Uterus (tissue), 4 donors: ENCODE data around the gene TSFM. TPM values are rescaled to one million over a fixed set of nuclear protein-coding genes. Genes with fewer than 3 reads are reported as not detected.

Source experiments
- DNase-seq, 2 donors: peaks; one replicate each; pipeline ENCODE4 v3.0.0-alpha.2; 2019 to 2020
- H3K27ac ChIP-seq, 2 donors: fragments of 200-600 bp; sonication (generic); 1 replicate in 1 of 2; 2 replicates in 1 of 2; pipeline ENCODE4 v1.5.1; 2016 to 2018
- H3K27me3 ChIP-seq, 2 donors: fragments of 200-600 bp; sonication (generic); one replicate each; pipeline ENCODE4 v1.5.1; 2018 to 2019; ENCODE audit warnings: control low read depth in 1 of 2
- H3K36me3 ChIP-seq, 2 donors: fragments of 200-600 bp; sonication (generic); one replicate each; pipeline ENCODE4 v1.5.1; 2019; ENCODE audit warnings: control low read depth in 1 of 2
- H3K4me1 ChIP-seq, 2 donors: fragments of 200-600 bp; sonication (generic); one replicate each; pipeline ENCODE4 v1.5.1; 2018 to 2019; ENCODE audit warnings: control low read depth in 1 of 2
- H3K4me3 ChIP-seq, 2 donors: fragments of 200-600 bp; sonication (generic); 1 replicate in 1 of 2; 2 replicates in 1 of 2; pipeline ENCODE4 v1.5.1; 2018 to 2019; ENCODE audit warnings: mild to moderate bottlenecking in 1 of 2
- H3K9me3 ChIP-seq, 2 donors: fragments of 200-600 bp; sonication (generic); one replicate each; pipeline ENCODE4 v1.5.1; 2019; ENCODE audit warnings: control low read depth in 1 of 2
- POLR2A ChIP-seq, 2 donors: fragments of 450-650 bp; IDR thresholded peaks; one replicate each; pipeline ENCODE4 v1.6.1; 2016; ENCODE audit warnings: antibody characterized with exemption in 2 of 2, mild to moderate bottlenecking in 1 of 2, moderate library complexity in 1 of 2
- intact Hi-C: fragments of 100-400 bp; cut with DNase I; formaldehyde crosslinking; loops from one replicate; pipeline ENCODE4 v1.15.1; 2023; ENCODE audit warnings: low total_unique reads
- microRNA counts, 2 donors: library from miRNA; unstranded; fragments of <30 nt; microRNA quantifications; one replicate each; lab custom pipeline; 2016 to 2017
- microRNA-seq: library from miRNA; unstranded; fragments of <30 nt; microRNA quantifications from one replicate; pipeline ENCODE4, GENCODE V29; 2016; ENCODE audit warnings: borderline microRNAs expressed, borderline replicate concordance
- small RNA-seq: library from RNA; depleted of rRNA; stranded (forward); fragments of <200 nt; gene quantifications from one replicate; pipeline ENCODE3, GENCODE V24; 2016
- total RNA-seq, 4 donors: library from RNA; depleted of rRNA in 3 of 4; stranded (reverse); fragments of >200 nt in 3 of 4; gene quantifications; one replicate each; pipeline versions ENCODE4 v1.1.0 to v1.2.4, GENCODE V29; 2014 to 2023
- TF ChIP-seq, protein P1 (sequence below), 4 experiments: fragments of 200-600 bp in 2 of 4; fragments of 450-650 bp in 2 of 4; sonication (generic) in 2 of 4; IDR thresholded peaks; one replicate each; pipeline ENCODE4 v1.5.1; 2016 to 2019; ENCODE audit warnings: antibody characterized with exemption in 4 of 4, mild to moderate bottlenecking in 2 of 4, moderate library complexity in 1 of 4
- donor health status: DM: yes; HTN: yes; CAD: no.

Gene TSFM
- total RNA-seq, 4 donors from 2014 or later, result 8.2 to 22.3 (median 16.7) TPM

DNA sequence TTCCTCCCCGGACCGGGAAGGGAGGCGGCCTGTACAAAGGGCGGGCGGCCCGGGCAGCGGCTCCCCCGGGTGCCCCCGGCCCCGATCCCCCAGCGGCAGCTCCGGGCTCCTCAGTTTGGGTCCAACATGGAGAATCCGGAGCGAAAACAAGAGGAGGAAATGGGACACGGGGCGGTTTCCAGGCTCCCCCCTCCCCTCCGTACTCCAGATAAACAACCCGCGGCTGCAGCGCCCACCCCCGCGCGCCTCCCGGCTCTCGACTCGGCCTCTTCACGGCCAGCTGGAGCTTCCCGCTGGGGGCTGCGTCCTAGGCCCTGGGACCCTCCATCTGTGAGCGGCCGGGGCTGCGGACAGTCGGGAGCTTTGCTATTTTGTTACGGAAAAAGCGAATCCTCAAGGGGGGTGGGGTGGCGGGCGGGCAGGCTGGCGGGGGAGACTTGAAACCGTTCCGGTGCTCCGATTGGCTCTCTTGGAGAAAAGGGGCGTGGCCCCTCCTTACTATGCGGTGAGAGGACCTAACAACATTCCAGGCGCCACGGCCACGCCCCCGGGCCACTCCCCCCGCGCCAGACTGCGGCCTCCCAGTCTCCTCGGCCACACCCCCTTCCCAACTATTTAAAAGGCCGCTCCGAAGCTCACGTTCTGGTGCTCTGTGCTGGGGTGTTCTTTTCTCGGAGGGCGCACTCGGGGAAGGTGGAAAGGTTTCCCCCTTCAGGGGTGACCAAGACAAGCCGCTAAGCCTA lies 64.2 kb downstream of the TSFM start, which contains the start of gene CTDSP2:
TSS of gene CTDSP2 (minus strand) at position 153 of the 743 bp plus-strand sequence. CDS start 294 bp downstream, outside the sequence.
- peak within 1 kb of the TSS; percentile 96 to 100 for H3K27ac ChIP-seq
- TF ChIP-seq, protein P1, sequence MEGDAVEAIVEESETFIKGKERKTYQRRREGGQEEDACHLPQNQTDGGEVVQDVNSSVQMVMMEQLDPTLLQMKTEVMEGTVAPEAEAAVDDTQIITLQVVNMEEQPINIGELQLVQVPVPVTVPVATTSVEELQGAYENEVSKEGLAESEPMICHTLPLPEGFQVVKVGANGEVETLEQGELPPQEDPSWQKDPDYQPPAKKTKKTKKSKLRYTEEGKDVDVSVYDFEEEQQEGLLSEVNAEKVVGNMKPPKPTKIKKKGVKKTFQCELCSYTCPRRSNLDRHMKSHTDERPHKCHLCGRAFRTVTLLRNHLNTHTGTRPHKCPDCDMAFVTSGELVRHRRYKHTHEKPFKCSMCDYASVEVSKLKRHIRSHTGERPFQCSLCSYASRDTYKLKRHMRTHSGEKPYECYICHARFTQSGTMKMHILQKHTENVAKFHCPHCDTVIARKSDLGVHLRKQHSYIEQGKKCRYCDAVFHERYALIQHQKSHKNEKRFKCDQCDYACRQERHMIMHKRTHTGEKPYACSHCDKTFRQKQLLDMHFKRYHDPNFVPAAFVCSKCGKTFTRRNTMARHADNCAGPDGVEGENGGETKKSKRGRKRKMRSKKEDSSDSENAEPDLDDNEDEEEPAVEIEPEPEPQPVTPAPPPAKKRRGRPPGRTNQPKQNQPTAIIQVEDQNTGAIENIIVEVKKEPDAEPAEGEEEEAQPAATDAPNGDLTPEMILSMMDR (IDR thresholded peaks at IDR 0.05), result no peak
- TF ChIP-seq POLR2A (IDR thresholded peaks at IDR 0.05), result peak; percentile 87 to 97
- H3K4me1 ChIP-seq, result peaks cover 0 to 12% of the 10 kb centered on the region in 2 donors
- peak; percentile 99 to 100 for DNase-seq
- no peaks in the 10 kb centered on the region for H3K9me3 ChIP-seq
- H3K27me3 ChIP-seq, result no peaks in the 10 kb centered on the region
- no peaks in the 10 kb centered on the region for H3K36me3 ChIP-seq
- H3K4me3 ChIP-seq, result peak within 1 kb of the TSS; percentile 77 to 98
- intact Hi-C loops, result no loop called here

MicroRNAs encoded within 50 kb of the gene (microRNA counts, 767-probe panel; counts per million panel counts)
- 7,544 to 9,863 counts per million in 2 donors for microRNA hsa-miR-26a-5p (lab: Ali Mortazavi, UCI)

Small RNAs within 50 kb of the gene (microRNA-seq; reads per million reads assigned to microRNA genes)
- gene MIR26A2 (324 reads per million, percentile 70 among the genes with 10 or more reads in this experiment), gene MIR6759 (not detected)

Small RNAs within 50 kb of the gene (small RNA-seq; reads per million reads assigned to genes)
- gene MIR26A2 (0.67 reads per million, percentile 21 among the genes with 10 or more reads in this experiment), gene RNU6-1083P (not detected)

Other genes with a start within 250 kb of the TSFM start
- 100 to 1,000 TPM; 117 to 175 (median 126) TPM for gene DCTN2, start 235.6 kb upstream of the TSFM start, total RNA-seq
- gene KIF5A, start 232.7 kb upstream of the TSFM start, total RNA-seq, result 1 to 10 TPM in 3 of 4 donors, under 1 TPM in 1; 0.59 to 5.1 (median 1.9) TPM
- 10 to 100 TPM in 3 of 4 donors, 1 to 10 TPM in 1; 2.6 to 29.3 (median 18.8) TPM for gene PIP4K2C, start 191.6 kb upstream of the TSFM start, total RNA-seq
- 10 to 100 TPM; 17.6 to 82.5 (median 40.9) TPM for gene DTX3, start 178.0 kb upstream of the TSFM start, total RNA-seq
- gene ARHGEF25, start 171.4 kb upstream of the TSFM start, total RNA-seq, result 100 to 1,000 TPM in 1 of 4 donors, 10 to 100 TPM in 3; 52.9 to 205 (median 85.6) TPM
- 10 to 100 TPM in 1 of 4 donors, 1 to 10 TPM in 3; 2.9 to 14.1 (median 3.9) TPM for gene B4GALNT1, start 149.6 kb upstream of the TSFM start, total RNA-seq
- gene OS9, start 88.7 kb upstream of the TSFM start, total RNA-seq, result 100 to 1,000 TPM; 189 to 339 (median 252) TPM
- gene AGAP2, start 44.0 kb upstream of the TSFM start, total RNA-seq, result 1 to 10 TPM in 3 of 4 donors, under 1 TPM in 1; 0.29 to 6.3 (median 2.6) TPM
- 100 to 1,000 TPM in 1 of 4 donors, 10 to 100 TPM in 3; 38.2 to 103 (median 51.0) TPM for gene TSPAN31, start 37.7 kb upstream of the TSFM start, total RNA-seq
- gene CDK4, start 30.5 kb upstream of the TSFM start, total RNA-seq, result 100 to 1,000 TPM in 2 of 4 donors, 10 to 100 TPM in 2; 60.0 to 190 (median 110) TPM
- 1 to 10 TPM in 3 of 4 donors, not detected in 1; 5.1 to 7.6 (median 6.8) TPM for gene MARCHF9, start 27.7 kb upstream of the TSFM start, total RNA-seq
- gene CYP27B1, start 15.7 kb upstream of the TSFM start, total RNA-seq, result 1 to 10 TPM in 1 of 4 donors, under 1 TPM in 1, not detected in 2; 0.28 to 1.2 TPM
- 10 to 100 TPM in 3 of 4 donors, 1 to 10 TPM in 1; 5.1 to 22.4 (median 18.0) TPM for gene METTL1, start 10.7 kb upstream of the TSFM start, total RNA-seq
- gene EEF1AKMT3, start 10.2 kb upstream of the TSFM start, total RNA-seq, result 10 to 100 TPM in 2 of 4 donors, 1 to 10 TPM in 2; 2.3 to 15.5 (median 11.5) TPM
- 10 to 100 TPM in 1 of 4 donors, 1 to 10 TPM in 2, not detected in 1; 4.4 to 21.8 (median 5.1) TPM for gene AVIL, start 35.9 kb downstream of the TSFM start, total RNA-seq
- gene CTDSP2, start 63.9 kb downstream of the TSFM start, total RNA-seq, result 100 to 1,000 TPM in 2 of 4 donors, 10 to 100 TPM in 2; 66.2 to 212 (median 90.9) TPM
- gene ATP23, start 158.8 kb downstream of the TSFM start, total RNA-seq, result 10 to 100 TPM in 1 of 4 donors, 1 to 10 TPM in 3; 4.9 to 59.1 (median 8.6) TPM